Tibial nerve (tissue), 4 donors: ENCODE data around the gene NTM.

ENCODE experiments used
- EP300 ChIP-seq, 2 donors: sonication (generic); formaldehyde crosslinking; IDR thresholded peaks; one replicate each; pipeline ENCODE4 v1.6.1; 2017; ENCODE audit warnings: antibody characterized with exemption in 2 of 2, mild to moderate bottlenecking in 1 of 2
- POLR2A ChIP-seq, 2 donors: fragments of 450-650 bp; IDR thresholded peaks; one replicate each; pipeline ENCODE4 v1.6.1; 2017; ENCODE audit warnings: antibody characterized with exemption in 2 of 2, mild to moderate bottlenecking in 2 of 2, moderate library complexity in 2 of 2
- TF ChIP-seq, protein P1 (sequence below), 5 experiments: fragments of 200-600 bp in 3 of 5; fragments of 450-650 bp in 2 of 5; sonication (generic) in 3 of 5; IDR thresholded peaks; one replicate each; pipeline ENCODE4 v1.5.1; 2016 to 2019; ENCODE audit warnings: antibody characterized with exemption in 5 of 5, mild to moderate bottlenecking in 3 of 5, moderate library complexity in 2 of 5

DNA sequence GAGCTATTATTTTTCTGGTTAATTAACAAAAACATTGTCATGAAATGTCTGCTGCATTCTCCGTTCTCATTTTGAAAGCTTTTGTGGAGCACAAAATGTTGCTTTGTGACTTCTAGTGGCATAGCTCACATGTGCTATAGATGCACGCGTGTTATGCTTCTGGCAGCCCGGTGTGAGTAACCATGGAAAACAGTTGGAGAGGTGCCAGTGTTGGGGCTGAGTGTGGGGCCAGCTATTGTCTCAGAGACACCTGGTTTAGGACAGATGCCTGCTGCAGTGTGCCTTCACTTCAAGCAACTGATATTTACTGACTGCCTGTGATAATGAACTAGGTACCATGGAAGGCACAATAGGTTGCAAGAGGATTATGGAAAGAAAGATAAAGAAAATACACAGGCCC is 760.6 kb downstream of the NTM start:
- TF ChIP-seq, protein P1, sequence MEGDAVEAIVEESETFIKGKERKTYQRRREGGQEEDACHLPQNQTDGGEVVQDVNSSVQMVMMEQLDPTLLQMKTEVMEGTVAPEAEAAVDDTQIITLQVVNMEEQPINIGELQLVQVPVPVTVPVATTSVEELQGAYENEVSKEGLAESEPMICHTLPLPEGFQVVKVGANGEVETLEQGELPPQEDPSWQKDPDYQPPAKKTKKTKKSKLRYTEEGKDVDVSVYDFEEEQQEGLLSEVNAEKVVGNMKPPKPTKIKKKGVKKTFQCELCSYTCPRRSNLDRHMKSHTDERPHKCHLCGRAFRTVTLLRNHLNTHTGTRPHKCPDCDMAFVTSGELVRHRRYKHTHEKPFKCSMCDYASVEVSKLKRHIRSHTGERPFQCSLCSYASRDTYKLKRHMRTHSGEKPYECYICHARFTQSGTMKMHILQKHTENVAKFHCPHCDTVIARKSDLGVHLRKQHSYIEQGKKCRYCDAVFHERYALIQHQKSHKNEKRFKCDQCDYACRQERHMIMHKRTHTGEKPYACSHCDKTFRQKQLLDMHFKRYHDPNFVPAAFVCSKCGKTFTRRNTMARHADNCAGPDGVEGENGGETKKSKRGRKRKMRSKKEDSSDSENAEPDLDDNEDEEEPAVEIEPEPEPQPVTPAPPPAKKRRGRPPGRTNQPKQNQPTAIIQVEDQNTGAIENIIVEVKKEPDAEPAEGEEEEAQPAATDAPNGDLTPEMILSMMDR (IDR thresholded peaks at IDR 0.05) = no peak
- TF ChIP-seq POLR2A (IDR thresholded peaks at IDR 0.05) (no peak), EP300 (IDR thresholded peaks at IDR 0.05) (no peak)
